Neutrophil (primary cell): ENCODE data around the gene TSEN2.
"Not testable (repeated sequence)": the region's sequence is repeated elsewhere in the genome, so short reads cannot be mapped to it uniquely, and the experiment has no call there.

Source experiments
- H3K27ac ChIP-seq: fragments of 200-600 bp; sonication (generic); 2 replicates; pipeline ENCODE4 v1.5.1; 2016; ENCODE audit warnings: mild to moderate bottlenecking, moderate library complexity
- H3K27me3 ChIP-seq: fragments of 200-600 bp; sonication (generic); 2 replicates; pipeline ENCODE4 v1.6.0; 2016; ENCODE audit warnings: mild to moderate bottlenecking
- H3K36me3 ChIP-seq: fragments of 200-600 bp; sonication (generic); 2 replicates; pipeline ENCODE4 v1.5.1; 2017
- H3K4me1 ChIP-seq, 2 experiments: fragments of 200-600 bp in 1 of 2; sonication (generic) in 1 of 2; 1 replicate in 1 of 2; 2 replicates in 1 of 2; pipeline versions ENCODE4 v1.5.1 to v1.6.1; 2013 to 2016; ENCODE audit warnings: low read depth in 1 of 2, low read length in 1 of 2, mild to moderate bottlenecking in 1 of 2, moderate library complexity in 1 of 2; ENCODE audit not compliant: control insufficient read depth in 1 of 2, insufficient read depth in 1 of 2
- H3K4me3 ChIP-seq, 2 experiments: fragments of 200-600 bp in 1 of 2; sonication (generic) in 1 of 2; 1 replicate in 1 of 2; 2 replicates in 1 of 2; pipeline ENCODE4 v1.5.1; 2013 to 2016; ENCODE audit warnings: low read depth in 1 of 2, low read length in 1 of 2, mild to moderate bottlenecking in 1 of 2, moderate library complexity in 1 of 2
- H3K9me3 ChIP-seq: fragments of 200-600 bp; sonication (generic); 2 replicates; pipeline ENCODE4 v1.5.1; 2016
- TF ChIP-seq, protein P1 (sequence below): fragments of 200-600 bp; sonication (generic); IDR thresholded peaks from 2 replicates; pipeline ENCODE4 v1.5.1; 2016; ENCODE audit warnings: antibody characterized with exemption

Gene TSEN2

DNA sequence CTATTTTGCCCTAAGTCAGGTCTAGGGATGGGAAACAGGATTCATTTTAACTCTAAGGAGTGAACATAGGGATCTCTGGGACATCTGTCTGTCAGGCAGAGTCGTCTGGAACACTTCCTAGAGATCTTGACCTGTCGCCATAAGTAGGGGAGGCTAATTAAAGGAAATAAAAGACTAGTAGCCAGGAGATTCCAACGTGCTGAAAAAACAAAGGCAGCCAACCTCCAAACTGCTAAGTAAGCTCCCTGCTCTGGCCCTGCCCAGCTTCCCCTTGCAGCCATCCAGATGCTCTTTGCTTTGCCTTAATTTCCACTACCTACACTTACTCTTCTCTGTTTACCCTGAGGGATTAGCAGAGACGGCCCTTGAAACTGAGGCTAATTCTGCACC, 18.4 kb upstream of the TSEN2 start:
- no peaks in the 10 kb centered on the region for H3K9me3 ChIP-seq
- TF ChIP-seq, protein P1, sequence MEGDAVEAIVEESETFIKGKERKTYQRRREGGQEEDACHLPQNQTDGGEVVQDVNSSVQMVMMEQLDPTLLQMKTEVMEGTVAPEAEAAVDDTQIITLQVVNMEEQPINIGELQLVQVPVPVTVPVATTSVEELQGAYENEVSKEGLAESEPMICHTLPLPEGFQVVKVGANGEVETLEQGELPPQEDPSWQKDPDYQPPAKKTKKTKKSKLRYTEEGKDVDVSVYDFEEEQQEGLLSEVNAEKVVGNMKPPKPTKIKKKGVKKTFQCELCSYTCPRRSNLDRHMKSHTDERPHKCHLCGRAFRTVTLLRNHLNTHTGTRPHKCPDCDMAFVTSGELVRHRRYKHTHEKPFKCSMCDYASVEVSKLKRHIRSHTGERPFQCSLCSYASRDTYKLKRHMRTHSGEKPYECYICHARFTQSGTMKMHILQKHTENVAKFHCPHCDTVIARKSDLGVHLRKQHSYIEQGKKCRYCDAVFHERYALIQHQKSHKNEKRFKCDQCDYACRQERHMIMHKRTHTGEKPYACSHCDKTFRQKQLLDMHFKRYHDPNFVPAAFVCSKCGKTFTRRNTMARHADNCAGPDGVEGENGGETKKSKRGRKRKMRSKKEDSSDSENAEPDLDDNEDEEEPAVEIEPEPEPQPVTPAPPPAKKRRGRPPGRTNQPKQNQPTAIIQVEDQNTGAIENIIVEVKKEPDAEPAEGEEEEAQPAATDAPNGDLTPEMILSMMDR: no peak
- H3K4me3 ChIP-seq: no peak overlapping the region
- no peaks in the 10 kb centered on the region for H3K27me3 ChIP-seq
- no peaks in the 10 kb centered on the region for H3K36me3 ChIP-seq
- no peak overlapping the region for H3K27ac ChIP-seq
- H3K4me1 ChIP-seq: peaks cover 33 to 42% of the 10 kb centered on the region in 2 experiments

DNA sequence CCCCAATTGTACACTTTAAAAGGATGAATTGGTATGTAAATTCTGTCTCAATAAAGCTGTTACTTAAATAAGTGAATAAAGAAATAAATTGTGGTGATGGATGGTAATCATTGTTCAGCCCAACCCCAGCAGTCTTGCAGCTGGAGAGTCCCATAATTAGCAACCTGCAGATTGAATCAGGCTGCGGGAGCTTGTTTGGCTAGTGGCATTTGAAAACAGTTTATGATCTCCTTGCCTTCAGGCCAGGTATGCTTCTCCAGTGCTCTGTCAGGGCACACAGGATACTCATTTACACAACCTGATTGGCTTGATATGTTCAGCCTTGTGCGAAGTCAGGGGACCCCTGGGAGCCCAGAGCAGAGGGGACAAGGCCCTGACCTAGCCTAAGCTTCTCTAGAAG, 16.5 kb upstream of the TSEN2 start:
- Histone ChIP-seq H3K4me3 (no peak overlapping the region), H3K36me3 (no peaks in the 10 kb centered on the region), H3K4me1 (peaks cover 14 to 23% of the 10 kb centered on the region in 2 experiments), H3K9me3 (no peaks in the 10 kb centered on the region), H3K27me3 (no peaks in the 10 kb centered on the region), H3K27ac (no peak overlapping the region)
- TF ChIP-seq, protein P1: no peak

DNA sequence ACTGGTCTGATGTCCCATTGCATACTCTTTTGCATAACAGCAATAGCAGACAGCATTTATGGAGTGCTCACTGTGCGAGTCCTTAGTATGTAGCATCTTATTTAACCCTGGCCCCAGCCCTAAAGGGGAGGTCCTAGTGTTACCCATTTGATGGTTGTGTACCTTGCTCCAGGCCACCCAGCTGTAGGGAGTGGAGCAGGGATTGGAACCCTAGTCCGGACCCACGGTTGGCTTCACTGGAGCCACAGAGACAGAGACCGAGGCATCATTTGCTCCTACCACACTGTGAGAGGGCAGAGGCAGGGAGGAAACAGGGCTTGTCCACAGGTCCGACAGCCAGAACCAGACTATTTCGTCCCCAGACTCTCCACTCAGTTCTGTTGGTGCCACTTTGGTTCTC, 16.0 kb upstream of the TSEN2 start:
- Histone ChIP-seq H3K4me1 (peaks cover 9 to 18% of the 10 kb centered on the region in 2 experiments), H3K4me3 (no peak overlapping the region), H3K36me3 (no peaks in the 10 kb centered on the region), H3K27me3 (no peaks in the 10 kb centered on the region), H3K9me3 (no peaks in the 10 kb centered on the region), H3K27ac (no peak overlapping the region)
- TF ChIP-seq, protein P1: no peak

DNA sequence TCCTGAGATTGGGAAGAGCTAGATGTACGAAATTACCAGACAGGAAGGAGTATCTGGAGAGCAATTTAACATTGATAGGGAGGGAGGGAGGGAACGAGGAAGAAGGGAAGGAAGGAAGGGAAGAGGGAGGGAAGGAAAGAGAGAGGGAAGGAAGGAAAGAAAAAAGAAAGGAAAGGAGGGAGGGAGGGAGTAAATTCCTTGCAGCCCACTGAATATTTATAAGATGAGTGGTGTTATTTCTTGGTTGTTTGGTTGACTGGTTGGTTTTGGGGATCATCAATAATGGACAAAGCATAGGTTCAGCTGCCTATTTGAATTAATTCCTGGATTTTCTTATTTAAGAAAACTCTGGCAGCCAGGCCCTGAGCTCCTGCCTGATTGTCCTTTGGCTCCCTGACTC, 15.5 kb upstream of the TSEN2 start:
- no peaks in the 10 kb centered on the region for H3K36me3 ChIP-seq
- H3K27me3 ChIP-seq: no peaks in the 10 kb centered on the region
- no peak overlapping the region for H3K4me3 ChIP-seq
- TF ChIP-seq, protein P1: no peak
- no peak overlapping the region for H3K27ac ChIP-seq
- H3K9me3 ChIP-seq: no peaks in the 10 kb centered on the region
- peaks cover 4 to 13% of the 10 kb centered on the region in 2 experiments for H3K4me1 ChIP-seq

DNA sequence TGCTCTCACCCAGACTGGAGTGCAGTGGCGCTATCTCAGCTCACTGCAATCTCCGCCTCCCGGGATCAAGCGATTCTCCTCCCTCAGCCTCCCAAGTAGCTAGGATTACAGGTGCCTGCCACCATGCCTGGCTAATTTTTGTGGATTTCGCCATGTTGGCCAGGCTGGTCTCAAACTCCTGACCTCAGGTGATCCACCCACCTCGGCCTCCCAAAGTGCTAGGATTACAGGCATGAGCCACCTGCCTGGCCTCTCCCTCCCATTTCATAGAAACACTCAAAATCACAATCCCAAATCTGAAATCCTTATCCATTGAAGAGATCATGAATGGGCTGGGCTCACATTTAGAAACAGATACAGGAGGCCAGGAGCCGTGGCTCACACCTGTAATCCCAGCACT, 15.1 kb upstream of the TSEN2 start:
- not testable (repeated sequence) for H3K27me3 ChIP-seq, H3K9me3 ChIP-seq, H3K4me1 ChIP-seq, H3K27ac ChIP-seq, H3K4me3 ChIP-seq, H3K36me3 ChIP-seq

DNA sequence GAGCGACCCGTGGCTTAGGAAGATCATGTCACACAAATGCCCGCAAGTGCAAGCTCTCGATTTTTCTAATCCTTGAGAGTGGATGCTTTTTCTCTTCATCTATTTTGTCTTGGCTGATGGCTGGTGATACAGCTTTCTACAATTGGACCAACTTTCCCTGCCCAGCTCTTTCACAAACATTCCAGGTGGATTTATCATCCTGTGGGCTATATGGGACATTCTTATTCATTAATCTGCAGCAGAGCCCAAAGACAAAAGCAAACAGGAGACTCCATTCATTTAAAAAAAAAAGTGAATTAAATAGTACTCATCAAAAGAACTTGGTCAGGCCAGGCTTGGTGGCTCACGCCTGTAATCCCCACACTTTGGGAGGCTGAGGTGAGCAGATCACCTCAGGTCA, 14.2 kb upstream of the TSEN2 start:
- no peak overlapping the region for H3K4me3 ChIP-seq
- peaks cover 0 to 4% of the 10 kb centered on the region in 2 experiments for H3K4me1 ChIP-seq
- TF ChIP-seq, protein P1: no peak
- no peaks in the 10 kb centered on the region for H3K27me3 ChIP-seq
- no peak overlapping the region for H3K27ac ChIP-seq
- H3K36me3 ChIP-seq: no peaks in the 10 kb centered on the region
- no peaks in the 10 kb centered on the region for H3K9me3 ChIP-seq
